ENCODE measurements around the gene MDK.

Gene MDK

GRCh38 chr11:46347637-46348311 lies 33.7 kb upstream of the MDK start:
- DNase-seq (ENCODE audit: low read depth), result no peak
- H3K4me3 ChIP-seq (ENCODE audit: low read depth, low read length), result peak overlapping the region; percentile 84
- TF ChIP-seq, protein P1, sequence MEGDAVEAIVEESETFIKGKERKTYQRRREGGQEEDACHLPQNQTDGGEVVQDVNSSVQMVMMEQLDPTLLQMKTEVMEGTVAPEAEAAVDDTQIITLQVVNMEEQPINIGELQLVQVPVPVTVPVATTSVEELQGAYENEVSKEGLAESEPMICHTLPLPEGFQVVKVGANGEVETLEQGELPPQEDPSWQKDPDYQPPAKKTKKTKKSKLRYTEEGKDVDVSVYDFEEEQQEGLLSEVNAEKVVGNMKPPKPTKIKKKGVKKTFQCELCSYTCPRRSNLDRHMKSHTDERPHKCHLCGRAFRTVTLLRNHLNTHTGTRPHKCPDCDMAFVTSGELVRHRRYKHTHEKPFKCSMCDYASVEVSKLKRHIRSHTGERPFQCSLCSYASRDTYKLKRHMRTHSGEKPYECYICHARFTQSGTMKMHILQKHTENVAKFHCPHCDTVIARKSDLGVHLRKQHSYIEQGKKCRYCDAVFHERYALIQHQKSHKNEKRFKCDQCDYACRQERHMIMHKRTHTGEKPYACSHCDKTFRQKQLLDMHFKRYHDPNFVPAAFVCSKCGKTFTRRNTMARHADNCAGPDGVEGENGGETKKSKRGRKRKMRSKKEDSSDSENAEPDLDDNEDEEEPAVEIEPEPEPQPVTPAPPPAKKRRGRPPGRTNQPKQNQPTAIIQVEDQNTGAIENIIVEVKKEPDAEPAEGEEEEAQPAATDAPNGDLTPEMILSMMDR (IDR thresholded peaks at IDR 0.05; ENCODE audit: low read depth, low read length, missing control alignments), result no peak

- TF ChIP-seq, protein P1 (IDR thresholded peaks at IDR 0.05; ENCODE audit: low read depth, low read length, missing control alignments), result no peak
- H3K4me3 ChIP-seq (ENCODE audit: low read depth, low read length), result peak overlapping the region; percentile 84
- no peak for DNase-seq (ENCODE audit: low read depth)
These were observed 32.7 kb upstream of the MDK start for GRCh38 chr11:46348566-46349401.

DNA sequence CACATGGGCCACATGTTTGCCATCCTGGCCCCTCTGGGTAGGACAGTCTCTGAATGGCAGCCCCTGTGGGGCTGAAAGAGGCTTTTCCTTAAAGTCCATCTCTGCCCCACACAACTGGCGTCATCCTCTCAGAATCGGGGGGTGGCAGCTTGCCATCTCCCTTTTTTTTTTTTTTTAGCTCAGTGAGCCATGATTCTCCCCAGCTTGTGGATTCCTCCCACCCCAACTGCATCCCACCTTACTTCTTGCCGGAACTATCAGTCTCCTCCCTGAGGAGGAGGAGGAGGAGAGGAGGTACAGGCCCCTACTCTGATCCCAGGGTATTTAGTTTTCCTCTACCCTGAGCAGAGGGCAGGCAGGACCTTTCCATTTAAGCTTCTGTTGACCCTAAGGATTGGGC lies 30.8 kb upstream of the MDK start:
- TF ChIP-seq, protein P1 (IDR thresholded peaks at IDR 0.05; ENCODE audit: low read depth, low read length, missing control alignments), result no peak
- DNase-seq (ENCODE audit: low read depth), result no peak
- no peak overlapping the region for H3K4me3 ChIP-seq (ENCODE audit: low read depth, low read length)

- no peak overlapping the region for H3K4me3 ChIP-seq (ENCODE audit: low read depth, low read length)
- TF ChIP-seq, protein P1 (IDR thresholded peaks at IDR 0.05; ENCODE audit: low read depth, low read length, missing control alignments), result no peak
- DNase-seq (ENCODE audit: low read depth), result no peak
These were observed 30.3 kb upstream of the MDK start for GRCh38 chr11:46351148-46351547.

GRCh38 chr11:46351606-46352005 lies 29.9 kb upstream of the MDK start:
- no peak overlapping the region for H3K4me3 ChIP-seq (ENCODE audit: low read depth, low read length)
- DNase-seq (ENCODE audit: low read depth), result no peak
- TF ChIP-seq, protein P1 (IDR thresholded peaks at IDR 0.05; ENCODE audit: low read depth, low read length, missing control alignments), result no peak

- DNase-seq (ENCODE audit: low read depth), result no peak
- TF ChIP-seq, protein P1 (IDR thresholded peaks at IDR 0.05; ENCODE audit: low read depth, low read length, missing control alignments), result peak; percentile 97
These were observed 29.2 kb upstream of the MDK start for GRCh38 chr11:46352063-46352841.

More at GRCh38 chr11:46352063-46352841, 29.2 kb upstream of the MDK start:
- no peak overlapping the region for H3K4me3 ChIP-seq (ENCODE audit: low read depth, low read length)

Data from GM12864 (cell line).